ENCODE measurements around the gene ACSL6.

Gene ACSL6

DNA sequence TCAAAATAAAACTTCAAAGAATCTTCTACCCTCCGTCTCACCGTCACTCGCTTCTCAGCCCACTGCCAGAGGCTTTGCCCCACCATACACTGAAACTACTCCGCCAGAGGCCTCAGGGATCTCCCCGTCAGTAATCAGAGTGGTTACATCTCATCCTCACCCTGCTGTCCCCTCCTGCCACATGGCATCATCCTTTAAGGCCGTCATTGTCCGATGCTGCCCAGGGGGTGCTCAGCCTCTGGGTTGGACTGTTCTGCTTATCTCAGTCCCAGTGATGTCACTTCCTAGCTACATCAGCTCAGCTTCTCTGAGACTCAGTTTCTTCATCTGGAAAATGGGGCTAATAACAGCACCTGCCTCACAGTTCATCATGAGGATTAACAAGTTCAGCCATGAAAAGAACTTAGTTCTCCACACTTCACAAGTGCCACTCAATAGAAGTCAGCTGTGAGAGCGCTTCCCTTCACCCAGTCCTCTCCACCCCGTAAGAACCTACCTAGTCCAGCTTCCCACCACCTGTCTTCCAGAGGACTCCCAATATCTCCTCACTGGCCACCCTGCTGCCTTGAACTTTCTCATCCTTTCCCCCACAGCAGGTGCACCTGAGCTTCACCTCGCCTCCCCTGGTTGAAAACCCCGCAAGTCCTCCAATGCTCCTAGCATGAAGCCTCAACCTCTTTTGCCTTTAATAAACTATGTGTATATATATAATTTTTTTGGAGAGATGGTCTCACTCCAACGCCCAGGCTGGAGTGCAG lies 46.2 kb upstream of the ACSL6 start:
- DNase-seq (ENCODE audit: low read depth) = no peak
- no peak overlapping the region for H3K4me3 ChIP-seq (ENCODE audit: low read depth, low read length)
- TF ChIP-seq, protein P1, sequence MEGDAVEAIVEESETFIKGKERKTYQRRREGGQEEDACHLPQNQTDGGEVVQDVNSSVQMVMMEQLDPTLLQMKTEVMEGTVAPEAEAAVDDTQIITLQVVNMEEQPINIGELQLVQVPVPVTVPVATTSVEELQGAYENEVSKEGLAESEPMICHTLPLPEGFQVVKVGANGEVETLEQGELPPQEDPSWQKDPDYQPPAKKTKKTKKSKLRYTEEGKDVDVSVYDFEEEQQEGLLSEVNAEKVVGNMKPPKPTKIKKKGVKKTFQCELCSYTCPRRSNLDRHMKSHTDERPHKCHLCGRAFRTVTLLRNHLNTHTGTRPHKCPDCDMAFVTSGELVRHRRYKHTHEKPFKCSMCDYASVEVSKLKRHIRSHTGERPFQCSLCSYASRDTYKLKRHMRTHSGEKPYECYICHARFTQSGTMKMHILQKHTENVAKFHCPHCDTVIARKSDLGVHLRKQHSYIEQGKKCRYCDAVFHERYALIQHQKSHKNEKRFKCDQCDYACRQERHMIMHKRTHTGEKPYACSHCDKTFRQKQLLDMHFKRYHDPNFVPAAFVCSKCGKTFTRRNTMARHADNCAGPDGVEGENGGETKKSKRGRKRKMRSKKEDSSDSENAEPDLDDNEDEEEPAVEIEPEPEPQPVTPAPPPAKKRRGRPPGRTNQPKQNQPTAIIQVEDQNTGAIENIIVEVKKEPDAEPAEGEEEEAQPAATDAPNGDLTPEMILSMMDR (conservative IDR thresholded peaks at IDR 0.05; ENCODE audit: low read depth, low read length) = no peak

- DNase-seq (ENCODE audit: low read depth) = no peak
- H3K4me3 ChIP-seq (ENCODE audit: low read depth, low read length) = no peak overlapping the region
- TF ChIP-seq, protein P1 (conservative IDR thresholded peaks at IDR 0.05; ENCODE audit: low read depth, low read length) = no peak
These were observed 45.4 kb upstream of the ACSL6 start for GRCh38 chr5:132056610-132057497.

DNA sequence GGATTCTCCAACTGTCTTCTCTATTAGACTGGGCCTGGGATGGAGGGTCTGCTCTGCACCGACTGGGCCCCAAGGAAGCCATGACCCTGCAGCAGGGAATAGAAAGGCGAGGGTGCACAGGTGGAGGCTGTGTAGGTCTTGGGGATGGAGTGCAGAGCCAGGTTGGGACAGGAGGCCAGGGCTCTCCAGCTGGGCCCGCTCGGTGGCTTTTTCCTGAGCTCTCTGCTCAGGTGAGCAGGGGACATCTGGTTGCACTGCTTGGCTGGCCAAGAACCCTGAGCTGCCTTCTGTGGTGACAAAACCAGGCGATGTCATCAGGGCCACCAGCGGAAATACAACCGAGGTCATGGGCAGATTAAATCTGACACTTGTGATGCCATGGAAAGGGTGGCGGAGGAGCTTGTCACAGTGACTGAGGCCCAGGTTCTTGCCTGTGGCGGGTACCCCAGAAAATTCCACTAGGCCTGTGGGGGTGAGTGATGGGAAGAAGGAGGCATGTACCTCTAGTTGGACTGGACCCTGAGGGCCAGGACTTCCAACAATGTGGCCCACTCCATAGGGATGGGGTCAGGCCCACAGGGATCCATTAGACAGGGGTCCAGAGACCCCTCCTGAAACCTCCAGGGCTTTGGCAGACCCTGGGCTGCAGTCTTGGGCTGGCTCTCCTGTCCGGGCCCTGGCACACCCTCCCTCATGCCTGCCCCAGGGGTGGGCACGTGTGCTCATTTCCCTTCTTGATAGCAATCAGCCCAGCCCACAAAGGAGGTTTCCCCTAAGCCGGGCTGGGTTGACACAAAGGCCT lies 44.6 kb upstream of the ACSL6 start:
- H3K4me3 ChIP-seq (ENCODE audit: low read depth, low read length) = no peak overlapping the region
- DNase-seq (ENCODE audit: low read depth) = no peak
- TF ChIP-seq, protein P1 (conservative IDR thresholded peaks at IDR 0.05; ENCODE audit: low read depth, low read length) = no peak

DNA sequence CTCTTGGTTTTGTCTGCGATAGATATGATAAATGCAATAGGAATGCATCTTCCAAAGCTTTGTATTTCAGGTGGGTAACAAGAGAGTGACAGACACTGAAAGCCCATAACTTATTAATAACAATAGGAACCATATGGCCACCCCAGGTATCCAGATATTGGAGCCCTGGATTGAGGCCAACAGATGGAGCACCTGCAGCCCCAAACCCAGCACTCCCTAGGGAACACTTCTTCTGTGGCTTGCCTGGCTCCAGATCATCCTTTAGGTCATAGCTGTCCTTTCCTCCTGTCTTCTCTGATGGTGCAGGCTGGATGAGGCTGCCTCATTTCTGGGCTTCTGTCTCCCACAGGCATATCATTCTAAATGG lies 44.0 kb upstream of the ACSL6 start:
- TF ChIP-seq, protein P1 (conservative IDR thresholded peaks at IDR 0.05; ENCODE audit: low read depth, low read length) = no peak
- no peak for DNase-seq (ENCODE audit: low read depth)
- H3K4me3 ChIP-seq (ENCODE audit: low read depth, low read length) = no peak overlapping the region

- no peak overlapping the region for H3K4me3 ChIP-seq (ENCODE audit: low read depth, low read length)
- TF ChIP-seq, protein P1 (conservative IDR thresholded peaks at IDR 0.05; ENCODE audit: low read depth, low read length) = no peak
- DNase-seq (ENCODE audit: low read depth) = no peak
These were observed 43.4 kb upstream of the ACSL6 start for GRCh38 chr5:132054697-132055440.

DNA sequence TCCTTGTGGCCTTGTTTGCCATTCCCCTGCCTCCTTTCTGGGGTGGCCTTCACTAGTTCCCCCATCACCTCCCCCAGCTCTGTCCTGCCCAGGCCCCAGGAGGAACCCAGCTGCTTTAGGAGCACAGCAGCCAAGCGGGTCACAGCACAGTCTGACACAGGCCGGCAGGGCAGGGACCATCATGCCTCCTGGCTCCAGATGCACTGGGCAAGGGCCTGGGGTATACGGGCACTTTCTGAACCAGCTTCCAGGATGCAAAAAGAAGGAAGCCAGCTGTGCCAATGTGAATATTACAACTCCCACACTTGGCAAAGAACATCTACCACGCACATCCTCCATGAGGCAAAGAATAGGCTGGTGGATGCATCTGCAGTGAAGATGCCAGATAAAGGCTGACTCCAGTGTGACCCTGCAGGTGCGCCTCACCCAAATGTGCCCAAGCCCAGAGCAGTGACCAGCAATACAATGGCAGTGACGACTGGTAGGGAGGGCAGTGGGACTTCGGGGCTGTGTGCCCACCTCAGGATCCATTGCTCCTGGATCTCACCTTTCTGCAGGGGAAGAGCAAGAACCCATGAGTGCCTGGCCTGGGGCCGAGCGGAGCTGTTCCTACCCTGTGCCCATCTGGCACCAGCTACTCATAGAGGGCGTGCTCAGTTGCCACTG lies 42.7 kb upstream of the ACSL6 start:
- H3K4me3 ChIP-seq (ENCODE audit: low read depth, low read length) = no peak overlapping the region
- TF ChIP-seq, protein P1 (conservative IDR thresholded peaks at IDR 0.05; ENCODE audit: low read depth, low read length) = no peak
- DNase-seq (ENCODE audit: low read depth) = no peak

Data from choroid plexus epithelial cell (primary cell).